Coronary artery (tissue), 2 donors: Measurements from ENCODE around the gene KCNMB2.

Experiments used
- DNase-seq: peaks from one replicate; pipeline ENCODE4 v3.0.0-alpha.2; 2017; ENCODE audit warnings: low spot score
- H3K27ac ChIP-seq, 2 donors: fragments of 200-600 bp; sonication (generic); one replicate each; pipeline ENCODE4 v1.5.1; 2016 to 2019
- H3K4me3 ChIP-seq: fragments of 200-600 bp; sonication (generic); 2 replicates; pipeline ENCODE4 v1.5.1; 2016; ENCODE audit warnings: mild to moderate bottlenecking, moderate library complexity
- CTCF ChIP-seq: fragments of 200-600 bp; sonication (generic); IDR thresholded peaks from one replicate; pipeline ENCODE4 v1.5.1; 2019; ENCODE audit warnings: antibody characterized with exemption

KCNMB2 gene

GRCh38 chr3:178568911-178569310 is 32.7 kb downstream of the KCNMB2 start:
- H3K4me3 ChIP-seq: no peak overlapping the region
- TF ChIP-seq CTCF: no peak
- H3K27ac ChIP-seq: no peak overlapping the region
- DNase-seq: no peak

DNA sequence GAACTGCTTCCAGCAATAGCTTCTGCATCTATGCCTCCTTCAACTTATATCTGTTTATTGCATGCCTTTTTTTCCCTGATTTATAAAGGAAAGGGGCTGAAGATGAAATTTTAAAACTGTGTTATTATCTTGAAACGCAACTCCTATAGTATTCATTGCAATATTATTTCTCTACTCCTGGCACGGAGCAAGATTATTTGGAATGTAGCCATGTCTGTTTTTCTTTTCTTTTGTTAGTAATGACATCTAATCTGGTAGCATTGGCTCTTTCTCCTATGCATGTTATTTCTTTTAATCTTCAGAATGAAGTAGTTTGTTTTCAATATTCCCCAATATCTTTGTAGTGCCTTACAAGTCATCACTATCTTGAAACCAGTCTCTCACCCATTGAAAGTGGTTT is 33.6 kb downstream of the KCNMB2 start:
- H3K4me3 ChIP-seq: no peak overlapping the region
- no peak overlapping the region for H3K27ac ChIP-seq
- TF ChIP-seq CTCF: no peak
- DNase-seq: no peak

DNA sequence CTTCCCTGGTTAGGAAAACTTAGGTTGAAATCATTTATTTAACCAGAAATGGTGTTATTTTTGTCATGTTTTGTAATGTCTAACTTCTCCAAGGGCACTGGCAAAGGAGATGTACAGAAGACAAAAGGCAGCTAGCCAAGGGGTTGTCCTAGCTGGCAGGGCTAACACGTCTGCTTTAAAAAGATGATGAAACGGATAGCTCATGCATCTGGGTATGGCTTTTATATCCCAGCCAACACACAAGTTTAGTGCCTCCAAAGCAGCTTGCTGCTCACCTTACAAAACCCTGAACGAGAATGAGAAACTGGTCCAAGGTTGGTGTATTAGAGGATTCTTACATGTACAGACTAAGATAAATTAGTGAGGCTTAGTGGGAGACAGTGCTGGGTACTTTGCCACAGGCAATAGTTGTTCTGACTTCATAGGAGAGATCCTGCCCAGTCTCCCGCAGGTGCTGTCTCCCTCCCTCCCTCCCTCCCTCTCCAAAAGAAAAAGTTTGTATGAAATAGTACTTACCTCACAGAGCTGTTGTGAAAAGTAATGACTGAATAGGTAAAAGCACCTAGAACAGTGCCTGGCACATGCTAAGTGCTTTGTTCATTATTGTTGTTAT is 47.8 kb downstream of the KCNMB2 start:
- Histone ChIP-seq H3K4me3 (no peak overlapping the region), H3K27ac (no peak overlapping the region)
- no peak for DNase-seq
- no peak for TF ChIP-seq CTCF

DNA sequence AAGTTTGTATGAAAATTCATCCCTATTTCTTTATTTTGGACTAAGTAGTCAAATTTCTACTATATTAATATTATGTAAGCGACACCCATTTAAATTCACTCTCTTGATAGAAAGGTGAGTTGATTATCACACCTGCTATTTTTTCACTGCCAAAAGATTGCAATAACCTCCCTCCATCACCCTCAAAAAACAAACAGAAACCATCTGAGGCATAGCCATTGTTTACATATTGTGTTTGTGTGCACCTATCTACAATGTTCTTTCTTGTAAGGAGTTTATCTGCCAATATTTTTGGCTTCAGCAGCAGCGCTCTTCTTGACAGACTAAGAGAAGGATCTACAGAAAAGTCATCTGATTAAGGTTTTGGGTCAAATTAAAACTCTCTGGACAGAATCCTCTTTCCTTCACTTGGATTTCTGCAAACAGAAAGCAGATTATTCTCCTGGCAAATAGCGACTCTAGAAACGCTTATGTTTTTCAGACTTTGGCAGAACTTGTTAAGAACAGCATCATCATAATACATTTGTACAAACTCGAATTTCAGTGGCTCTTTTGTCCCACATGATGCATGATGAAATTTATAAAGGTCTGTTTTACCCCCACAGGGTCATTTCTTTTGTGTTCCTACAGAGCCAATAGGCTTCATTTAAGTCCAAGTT is 48.6 kb downstream of the KCNMB2 start:
- no peak for TF ChIP-seq CTCF
- H3K4me3 ChIP-seq: no peak overlapping the region
- DNase-seq: no peak
- H3K27ac ChIP-seq: no peak overlapping the region

GRCh38 chr3:178585454-178585853 is 49.2 kb downstream of the KCNMB2 start:
- Histone ChIP-seq H3K27ac (no peak overlapping the region), H3K4me3 (no peak overlapping the region)
- DNase-seq: no peak
- no peak for TF ChIP-seq CTCF

DNA sequence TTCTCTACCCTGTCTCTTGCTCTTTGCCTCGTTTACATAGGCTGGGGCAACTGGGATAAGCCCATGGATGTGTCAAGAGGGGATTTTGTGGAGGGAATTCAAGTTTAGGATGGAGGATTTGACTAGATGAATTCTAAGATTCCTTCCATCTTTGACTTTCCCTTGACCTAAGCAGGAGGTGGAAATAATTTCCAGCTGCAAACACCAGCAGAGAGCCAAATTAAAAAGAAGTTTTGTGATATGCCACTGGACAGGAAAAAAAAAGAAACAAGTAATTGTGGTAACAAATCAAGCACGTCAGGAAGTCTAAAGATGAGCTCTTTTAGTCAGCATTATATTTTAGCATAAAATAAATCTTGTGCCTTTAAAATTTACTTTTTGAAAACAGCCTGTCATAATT is 49.8 kb downstream of the KCNMB2 start:
- Histone ChIP-seq H3K4me3 (no peak overlapping the region), H3K27ac (no peak overlapping the region)
- no peak for TF ChIP-seq CTCF
- no peak for DNase-seq

GRCh38 chr3:178588628-178589027 is 52.4 kb downstream of the KCNMB2 start:
- Histone ChIP-seq H3K27ac (no peak overlapping the region), H3K4me3 (no peak overlapping the region)
- DNase-seq: no peak
- no peak for TF ChIP-seq CTCF
